Frontal cortex (tissue), 4 donors: ENCODE results near the gene NPAS2. TPM values are rescaled to one million over a fixed set of nuclear protein-coding genes. Genes with fewer than 3 reads are reported as not detected.

Experiments
- DNase-seq, 2 donors: peaks; one replicate each; pipeline ENCODE4 v3.0.0; 2012; ENCODE audit warnings: low spot score in 2 of 2
- FAIRE-seq: peaks from 2 replicates; lab custom pipeline; 2012; peaks lifted over from hg19 to GRCh38; lab: Jason Lieb, UNC
- total RNA-seq: library from RNA; depleted of rRNA; stranded (reverse); fragments of >200 nt; gene quantifications from one replicate; pipeline ENCODE4 v1.2.3, GENCODE V29; 2014
- donor health status: control.
- donor health status: control.
- donor health status: control.

NPAS2 gene
- total RNA-seq, 1 donor from 2014 or later: 6.5 TPM

- DNase-seq: no peak
- FAIRE-seq: no peak
These were observed 109.2 kb downstream of the NPAS2 start for GRCh38 chr2:100929147-100929546.

GRCh38 chr2:100934504-100935371, 114.8 kb downstream of the NPAS2 start:
- no peak for FAIRE-seq
- DNase-seq: no peak

- FAIRE-seq: no peak
- no peak for DNase-seq
These were observed 115.4 kb downstream of the NPAS2 start for GRCh38 chr2:100935372-100935752.

GRCh38 chr2:100936070-100936741, 116.3 kb downstream of the NPAS2 start:
- DNase-seq: no peak
- no peak for FAIRE-seq

- DNase-seq (no peak), FAIRE-seq (no peak)
These were observed 117.1 kb downstream of the NPAS2 start for GRCh38 chr2:100936972-100937542.

- no peak for FAIRE-seq
- no peak for DNase-seq
These were observed 118.4 kb downstream of the NPAS2 start for GRCh38 chr2:100938031-100939026.

GRCh38 chr2:100939445-100939844, 119.5 kb downstream of the NPAS2 start:
- FAIRE-seq (no peak), DNase-seq (no peak)

- no peak for DNase-seq
- no peak for FAIRE-seq
These were observed 120.3 kb downstream of the NPAS2 start for GRCh38 chr2:100940240-100940639.

GRCh38 chr2:100940766-100941645, 121.1 kb downstream of the NPAS2 start:
- DNase-seq (no peak), FAIRE-seq (no peak)

- DNase-seq: no peak
- no peak for FAIRE-seq
These were observed 121.8 kb downstream of the NPAS2 start for GRCh38 chr2:100941646-100942240.

- FAIRE-seq: no peak
- DNase-seq: no peak
These were observed 124.9 kb downstream of the NPAS2 start for GRCh38 chr2:100944617-100945432.

GRCh38 chr2:100945433-100945740, 125.4 kb downstream of the NPAS2 start:
- no peak for FAIRE-seq

GRCh38 chr2:100945930-100946607, 126.1 kb downstream of the NPAS2 start:
- FAIRE-seq: no peak
- no peak for DNase-seq

More at GRCh38 chr2:100945433-100945740, 125.4 kb downstream of the NPAS2 start:
- DNase-seq: no peak

- FAIRE-seq (no peak), DNase-seq (no peak)
These were observed 129.2 kb downstream of the NPAS2 start for GRCh38 chr2:100948942-100949811.

- no peak for DNase-seq
- FAIRE-seq: no peak
These were observed 132.6 kb downstream of the NPAS2 start for GRCh38 chr2:100952512-100952911.

- FAIRE-seq (no peak), DNase-seq (no peak)
These were observed 133.6 kb downstream of the NPAS2 start for GRCh38 chr2:100953406-100954043.
